ENCODE results near the gene CCDC150. TPM values are rescaled to one million over a fixed set of nuclear protein-coding genes. Genes with fewer than 3 reads are reported as not detected.
A peak's percentile ranks its signal among the peaks of the same experiment; 100 is the strongest.

Gene CCDC150
- polyA plus RNA-seq (2013), result 2.5 TPM

GRCh38 chr2:196639180-196640030 is at the start of gene CCDC150:
CCDC150 (plus strand) TSS chr2:196639715; CDS start chr2:196639767, 52 bp downstream.
- Histone ChIP-seq H3K4me1 (ENCODE audit: control extremely low read depth in 1 of 4, control insufficient read depth in 4 of 4, insufficient read depth in 4 of 4, low read length in 3 of 4) (peaks cover 5 to 12% (median 10%) of the 10 kb centered on the region in 4 experiments), H3K9me3 (ENCODE audit: control extremely low read depth in 1 of 5, control insufficient read depth in 4 of 5, insufficient read depth in 2 of 5, low read depth in 1 of 5, low read length in 4 of 5) (no peaks in the 10 kb centered on the region), H3K36me3 (ENCODE audit: control insufficient read depth in 4 of 4, insufficient read depth in 4 of 4, low read length in 3 of 4) (no peaks in the 10 kb centered on the region), H3K4me3 (ENCODE audit: control insufficient read depth in 1 of 7, extremely low read depth in 1 of 7, insufficient read depth in 4 of 7, low read depth in 2 of 7, low read length in 6 of 7) (peak within 1 kb of the TSS; percentile 73 to 97 (median 89)), H3K27me3 (replicated peaks in 2 of 5; ENCODE audit: control insufficient read depth in 4 of 5, insufficient read depth in 5 of 5, low read length in 4 of 5) (no peaks in the 10 kb centered on the region), H3K27ac (ENCODE audit: insufficient read depth in 1 of 2, low read depth in 1 of 2, low read length in 2 of 2, poor library complexity in 1 of 2, severe bottlenecking in 2 of 2) (peak within 1 kb of the TSS in 1 of 2 experiments; percentile 66)
- peak; percentile 92 to 96 (median 95) for DNase-seq
- CTCF ChIA-PET, result no interaction called here
- POLR2A ChIA-PET, result no interaction called here
- 6% methylated on average over 48 of the region's 53 CpGs for WGBS (ENCODE audit: insufficient coverage)

DNA sequence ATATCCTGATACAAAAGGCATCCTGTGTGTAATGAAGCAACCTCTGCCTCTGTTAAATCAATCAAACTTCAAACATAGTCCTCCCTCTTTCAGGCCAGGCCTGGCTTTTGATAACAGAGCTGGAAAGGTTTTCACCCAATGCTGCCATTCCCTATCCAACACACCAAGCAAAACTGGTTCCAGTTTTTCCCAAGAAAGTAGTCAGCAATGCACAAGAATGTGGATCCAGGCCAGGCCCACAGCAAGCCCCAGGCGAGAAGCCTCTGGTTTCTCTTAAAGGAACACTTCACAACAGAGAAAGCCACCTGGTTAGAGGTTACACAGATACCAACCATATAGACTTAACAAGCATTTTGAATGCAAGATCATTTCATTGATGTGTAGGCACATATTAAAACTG is 49.2 kb upstream of the CCDC150 start:
- Histone ChIP-seq H3K27me3 (replicated peaks in 2 of 5; ENCODE audit: control insufficient read depth in 4 of 5, insufficient read depth in 5 of 5, low read length in 4 of 5) (peaks cover 16 to 68% (median 36%) of the 10 kb centered on the region in 5 experiments), H3K4me3 (ENCODE audit: control insufficient read depth in 1 of 7, extremely low read depth in 1 of 7, insufficient read depth in 4 of 7, low read depth in 2 of 7, low read length in 6 of 7) (no peak overlapping the region), H3K9me3 (ENCODE audit: control extremely low read depth in 1 of 5, control insufficient read depth in 4 of 5, insufficient read depth in 2 of 5, low read depth in 1 of 5, low read length in 4 of 5) (no peaks in the 10 kb centered on the region), H3K36me3 (ENCODE audit: control insufficient read depth in 4 of 4, insufficient read depth in 4 of 4, low read length in 3 of 4) (no peaks in the 10 kb centered on the region), H3K4me1 (ENCODE audit: control extremely low read depth in 1 of 4, control insufficient read depth in 4 of 4, insufficient read depth in 4 of 4, low read length in 3 of 4) (peaks cover 0 to 16% (median 14%) of the 10 kb centered on the region in 4 experiments), H3K27ac (ENCODE audit: insufficient read depth in 1 of 2, low read depth in 1 of 2, low read length in 2 of 2, poor library complexity in 1 of 2, severe bottlenecking in 2 of 2) (no peak overlapping the region)
- WGBS (ENCODE audit: insufficient coverage), result no CpG with 5 or more reads among the region's 1 CpG
- ChIA-PET CTCF (no interaction called here), POLR2A (no interaction called here)
- no peak for DNase-seq

DNA sequence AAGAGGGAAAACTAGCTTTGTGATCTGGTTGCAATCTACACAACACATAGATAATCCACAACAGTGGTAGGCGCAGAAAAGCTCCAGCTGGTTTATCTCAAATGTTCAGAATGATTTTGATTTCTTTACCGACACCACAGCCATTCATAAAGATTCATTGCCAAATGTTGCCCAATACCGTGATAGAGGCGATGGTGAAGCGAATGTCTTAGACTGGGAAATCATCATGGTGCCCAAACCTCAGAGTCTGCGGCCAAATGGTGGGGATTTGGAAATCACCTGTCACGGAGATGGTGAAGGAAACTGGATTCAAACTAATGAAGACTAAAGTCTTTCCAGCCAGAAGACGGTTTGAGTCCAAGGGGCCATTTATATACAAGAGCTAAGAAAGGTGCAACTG is 48.5 kb upstream of the CCDC150 start:
- Histone ChIP-seq H3K27ac (ENCODE audit: insufficient read depth in 1 of 2, low read depth in 1 of 2, low read length in 2 of 2, poor library complexity in 1 of 2, severe bottlenecking in 2 of 2) (no peak overlapping the region), H3K9me3 (ENCODE audit: control extremely low read depth in 1 of 5, control insufficient read depth in 4 of 5, insufficient read depth in 2 of 5, low read depth in 1 of 5, low read length in 4 of 5) (no peaks in the 10 kb centered on the region), H3K4me3 (ENCODE audit: control insufficient read depth in 1 of 7, extremely low read depth in 1 of 7, insufficient read depth in 4 of 7, low read depth in 2 of 7, low read length in 6 of 7) (no peak overlapping the region), H3K4me1 (ENCODE audit: control extremely low read depth in 1 of 4, control insufficient read depth in 4 of 4, insufficient read depth in 4 of 4, low read length in 3 of 4) (peaks cover 0 to 16% (median 14%) of the 10 kb centered on the region in 4 experiments), H3K36me3 (ENCODE audit: control insufficient read depth in 4 of 4, insufficient read depth in 4 of 4, low read length in 3 of 4) (no peaks in the 10 kb centered on the region), H3K27me3 (replicated peaks in 2 of 5; ENCODE audit: control insufficient read depth in 4 of 5, insufficient read depth in 5 of 5, low read length in 4 of 5) (peaks cover 16 to 75% (median 36%) of the 10 kb centered on the region in 5 experiments)
- ChIA-PET POLR2A (no interaction called here), CTCF (no interaction called here)
- no peak for DNase-seq
- WGBS (ENCODE audit: insufficient coverage), result 97% methylated on average over 7 of the region's 8 CpGs

GRCh38 chr2:196591621-196592022 is 47.9 kb upstream of the CCDC150 start:
- CTCF ChIA-PET, result no interaction called here
- peak overlapping the region in 1 of 7 experiments; percentile 68 for H3K4me3 ChIP-seq (ENCODE audit: control insufficient read depth in 1 of 7, extremely low read depth in 1 of 7, insufficient read depth in 4 of 7, low read depth in 2 of 7, low read length in 6 of 7)
- 93% methylated on average over 2 of the region's 4 CpGs for WGBS (ENCODE audit: insufficient coverage)
- no peak for DNase-seq
- POLR2A ChIA-PET, result no interaction called here
- H3K36me3 ChIP-seq (ENCODE audit: control insufficient read depth in 4 of 4, insufficient read depth in 4 of 4, low read length in 3 of 4), result no peaks in the 10 kb centered on the region
- H3K4me1 ChIP-seq (ENCODE audit: control extremely low read depth in 1 of 4, control insufficient read depth in 4 of 4, insufficient read depth in 4 of 4, low read length in 3 of 4), result peaks cover 0 to 16% (median 12%) of the 10 kb centered on the region in 4 experiments
- no peaks in the 10 kb centered on the region for H3K9me3 ChIP-seq (ENCODE audit: control extremely low read depth in 1 of 5, control insufficient read depth in 4 of 5, insufficient read depth in 2 of 5, low read depth in 1 of 5, low read length in 4 of 5)
- peaks cover 16 to 80% (median 36%) of the 10 kb centered on the region in 5 experiments for H3K27me3 ChIP-seq (replicated peaks in 2 of 5; ENCODE audit: control insufficient read depth in 4 of 5, insufficient read depth in 5 of 5, low read length in 4 of 5)
- no peak overlapping the region for H3K27ac ChIP-seq (ENCODE audit: insufficient read depth in 1 of 2, low read depth in 1 of 2, low read length in 2 of 2, poor library complexity in 1 of 2, severe bottlenecking in 2 of 2)

DNA sequence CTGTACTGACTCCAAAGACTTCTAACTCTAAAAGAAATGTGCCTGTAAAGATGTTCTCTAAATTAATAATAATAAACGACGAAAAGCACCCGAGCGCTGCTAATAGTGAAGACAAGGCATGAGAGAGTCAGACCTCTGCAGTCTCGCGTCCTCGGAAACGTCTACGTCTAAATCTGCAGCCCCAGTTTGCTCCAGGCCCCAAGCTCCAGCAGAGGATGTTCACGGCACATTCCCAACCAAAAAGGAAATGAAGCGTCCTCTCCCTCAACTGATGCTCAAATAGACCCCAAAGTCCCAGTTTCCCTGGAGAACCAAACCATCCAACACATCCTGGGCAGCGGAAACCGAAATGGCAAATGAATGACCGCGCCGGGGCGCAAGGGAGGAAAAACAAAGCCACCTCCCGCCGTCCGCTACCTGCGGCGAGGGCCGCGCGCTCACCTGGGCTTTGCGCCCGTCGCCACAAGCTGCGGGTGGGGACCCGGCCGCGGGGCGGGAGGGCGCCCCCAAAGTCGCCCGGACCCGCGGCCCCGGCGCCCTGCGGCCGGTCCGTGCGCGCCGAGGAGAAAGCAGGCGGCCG is 47.1 kb upstream of the CCDC150 start:
- Histone ChIP-seq H3K4me1 (ENCODE audit: control extremely low read depth in 1 of 4, control insufficient read depth in 4 of 4, insufficient read depth in 4 of 4, low read length in 3 of 4) (peaks cover 0 to 16% (median 12%) of the 10 kb centered on the region in 4 experiments), H3K27me3 (replicated peaks in 2 of 5; ENCODE audit: control insufficient read depth in 4 of 5, insufficient read depth in 5 of 5, low read length in 4 of 5) (peaks cover 16 to 84% (median 36%) of the 10 kb centered on the region in 5 experiments), H3K36me3 (ENCODE audit: control insufficient read depth in 4 of 4, insufficient read depth in 4 of 4, low read length in 3 of 4) (no peaks in the 10 kb centered on the region), H3K9me3 (ENCODE audit: control extremely low read depth in 1 of 5, control insufficient read depth in 4 of 5, insufficient read depth in 2 of 5, low read depth in 1 of 5, low read length in 4 of 5) (no peaks in the 10 kb centered on the region), H3K27ac (ENCODE audit: insufficient read depth in 1 of 2, low read depth in 1 of 2, low read length in 2 of 2, poor library complexity in 1 of 2, severe bottlenecking in 2 of 2) (no peak overlapping the region), H3K4me3 (ENCODE audit: control insufficient read depth in 1 of 7, extremely low read depth in 1 of 7, insufficient read depth in 4 of 7, low read depth in 2 of 7, low read length in 6 of 7) (peak overlapping the region; percentile 42 to 79 (median 68))
- DNase-seq, result peak in 2 of 3 donors; percentile 48 to 57
- WGBS (ENCODE audit: insufficient coverage), result 0% methylated on average over 9 of the region's 48 CpGs
- ChIA-PET POLR2A (interaction anchor here (0.6 kb wide), 1 partner anchor 534 kb away, joined by 8 read pairs; no protein-coding TSS in a partner anchor), CTCF (no interaction called here)

DNA sequence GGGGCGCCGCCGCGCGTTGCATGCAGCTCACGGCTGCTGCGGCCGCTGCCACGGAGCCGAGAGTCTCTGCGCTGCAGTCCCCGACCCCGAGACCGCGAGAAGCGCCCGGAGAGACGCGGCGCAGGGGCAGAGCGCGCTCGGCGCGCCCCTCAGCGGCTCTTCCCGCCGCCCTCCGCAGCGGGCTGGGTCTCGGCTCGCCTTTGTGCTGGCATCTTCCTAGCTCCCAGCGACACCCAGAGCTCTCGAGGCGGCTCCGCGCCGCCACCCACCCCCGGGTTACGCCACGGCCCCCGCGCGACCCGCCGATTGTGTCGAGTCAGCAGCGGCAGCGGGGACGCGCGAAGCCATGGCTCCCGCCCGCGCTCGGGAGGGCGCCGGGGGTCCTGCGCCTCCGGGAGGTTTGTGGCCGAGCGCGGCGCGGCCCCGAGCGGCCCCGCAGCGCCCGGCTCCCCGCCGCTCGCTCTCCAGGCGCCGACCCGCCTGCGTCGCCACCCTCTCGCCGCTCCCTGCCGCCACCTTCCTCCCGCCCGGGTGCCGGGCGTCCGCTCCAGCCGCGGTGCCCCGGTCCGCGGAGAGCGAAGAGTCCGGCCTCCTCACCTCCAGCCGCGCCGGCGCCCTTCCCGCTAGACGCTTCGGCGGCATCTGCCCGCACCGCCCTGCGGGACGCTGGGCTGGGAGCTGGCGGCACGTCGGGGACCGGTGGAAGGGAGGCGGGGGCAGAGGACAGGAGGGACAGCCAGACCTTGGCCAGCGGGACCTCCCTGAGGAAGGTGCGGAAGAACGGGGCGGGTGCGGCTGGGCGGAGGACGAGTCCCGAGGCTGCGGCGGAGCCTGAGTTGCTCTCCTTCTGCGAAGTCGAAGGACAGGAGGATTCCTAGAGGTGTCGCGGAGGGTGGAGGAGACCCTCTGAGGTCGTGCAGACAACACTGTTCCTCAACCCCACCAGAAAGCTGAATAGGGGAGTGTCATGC is 46.3 kb upstream of the CCDC150 start, which contains the start of gene HECW2:
Gene HECW2, minus strand, starts transcription at position 644 of the 971 bp plus-strand sequence.
- Histone ChIP-seq H3K27me3 (replicated peaks in 2 of 5; ENCODE audit: control insufficient read depth in 4 of 5, insufficient read depth in 5 of 5, low read length in 4 of 5) (peaks cover 16 to 79% (median 34%) of the 10 kb centered on the region in 5 experiments), H3K4me1 (ENCODE audit: control extremely low read depth in 1 of 4, control insufficient read depth in 4 of 4, insufficient read depth in 4 of 4, low read length in 3 of 4) (peaks cover 0 to 16% (median 12%) of the 10 kb centered on the region in 4 experiments), H3K27ac (ENCODE audit: insufficient read depth in 1 of 2, low read depth in 1 of 2, low read length in 2 of 2, poor library complexity in 1 of 2, severe bottlenecking in 2 of 2) (no peak within 1 kb of the TSS), H3K9me3 (ENCODE audit: control extremely low read depth in 1 of 5, control insufficient read depth in 4 of 5, insufficient read depth in 2 of 5, low read depth in 1 of 5, low read length in 4 of 5) (no peaks in the 10 kb centered on the region), H3K4me3 (ENCODE audit: control insufficient read depth in 1 of 7, extremely low read depth in 1 of 7, insufficient read depth in 4 of 7, low read depth in 2 of 7, low read length in 6 of 7) (peak within 1 kb of the TSS; percentile 42 to 79 (median 68)), H3K36me3 (ENCODE audit: control insufficient read depth in 4 of 4, insufficient read depth in 4 of 4, low read length in 3 of 4) (no peaks in the 10 kb centered on the region)
- under 1% methylated on average over 102 of the region's 125 CpGs for WGBS (ENCODE audit: insufficient coverage)
- peak; percentile 31 to 73 (median 59) for DNase-seq
- CTCF ChIA-PET, result interaction anchor here (0.6 kb wide), 1 partner anchor 158 kb away, joined by 3 read pairs; no protein-coding TSS in a partner anchor
- POLR2A ChIA-PET, result interaction anchor here (0.6 kb wide), 1 partner anchor 534 kb away, joined by 8 read pairs; no protein-coding TSS in a partner anchor
